Measurements from ENCODE around the gene NFATC2. TPM values are rescaled to one million over a fixed set of nuclear protein-coding genes. Genes with fewer than 3 reads are reported as not detected.

The NFATC2 gene
- total and polyA plus RNA-seq, 2 of the 8 experiments (the other 6 are each of a cell fraction or from before 2014, with no cell fraction given): 0.27 to 0.91 TPM

- Histone ChIP-seq H4K8ac (ENCODE audit: extremely low read depth, insufficient read depth, low read length) (no peak overlapping the region), H4K5ac (ENCODE audit: insufficient read length, low read depth, low read length) (no peak overlapping the region), H3K56ac (replicated peaks; ENCODE audit: insufficient read length, low read depth, low read length) (no peak overlapping the region), H3K4me1 (replicated peaks in 1 of 4; ENCODE audit: control insufficient read depth in 3 of 4, insufficient read depth in 4 of 4, low read length in 3 of 4) (peaks cover 0 to 3% (median under 1%) of the 10 kb centered on the region in 4 experiments; a peak in 1 of 7 replicates), H3K4me2 (ENCODE audit: insufficient read depth in 1 of 2, low read depth in 2 of 2, low read length in 2 of 2) (no peak overlapping the region), H3K9ac (replicated peaks in 1 of 4; ENCODE audit: extremely low read depth in 1 of 4, low read depth in 3 of 4, low read length in 3 of 4) (no peak overlapping the region), H3K27me3 (replicated peaks in 1 of 4; ENCODE audit: control insufficient read depth in 3 of 4, extremely low read depth in 1 of 4, insufficient read depth in 3 of 4, low read length in 3 of 4) (no peaks in the 10 kb centered on the region), H2BK20ac (ENCODE audit: low read length) (no peak overlapping the region), H4K20me1 (replicated peaks in 1 of 2; ENCODE audit: control insufficient read depth in 1 of 2, insufficient read depth in 2 of 2, low read length in 2 of 2) (no peaks in the 10 kb centered on the region), H3K23me2 (ENCODE audit: low read depth, low read length) (no peaks in the 10 kb centered on the region), H3K79me1 (ENCODE audit: low read depth, low read length) (no peaks in the 10 kb centered on the region), H3K4ac (replicated peaks; ENCODE audit: insufficient read length, low read depth, low read length) (no peak overlapping the region), H3K18ac (ENCODE audit: extremely low read depth, low read length) (no peak overlapping the region), H3K4me3 (ENCODE audit: extremely low read depth in 1 of 4, insufficient read depth in 2 of 4, low read depth in 3 of 4, low read length in 4 of 4) (no peak overlapping the region), H2BK15ac (ENCODE audit: low read length) (no peak overlapping the region), H3K23ac (ENCODE audit: insufficient read length) (no peak overlapping the region), H4K91ac (replicated peaks; ENCODE audit: insufficient read length, low read length) (no peak overlapping the region), H3K9me3 (ENCODE audit: insufficient read depth in 2 of 2, low read depth in 1 of 2, low read length in 1 of 2) (no peaks in the 10 kb centered on the region), H2BK120ac (replicated peaks; ENCODE audit: low read depth, low read length) (no peak overlapping the region), H3K14ac (ENCODE audit: insufficient read length) (no peak overlapping the region), H2BK12ac (ENCODE audit: low read depth, low read length) (no peak overlapping the region), H2BK5ac (ENCODE audit: low read depth, low read length) (no peak overlapping the region), H3K79me2 (ENCODE audit: control insufficient read depth in 1 of 2, insufficient read depth in 2 of 2, low read length in 2 of 2) (no peaks in the 10 kb centered on the region), H2AK5ac (ENCODE audit: low read depth, low read length) (no peak overlapping the region), H3K27ac (ENCODE audit: low read depth, low read length) (no peak overlapping the region), H3K36me3 (ENCODE audit: control insufficient read depth in 2 of 4, insufficient read depth in 4 of 4, low read length in 3 of 4) (no peaks in the 10 kb centered on the region), H2AFZ (ENCODE audit: low read length) (no peak overlapping the region)
- POLR2A ChIA-PET (ENCODE audit: partially characterized antibody): interaction anchor here (0.9 kb wide), 1 partner anchor 7 kb away, joined by 3 read pairs; no protein-coding TSS in a partner anchor
- 94% methylated on average over 1 of the region's 1 CpG; no CpG with 5 or more reads in 1 of the 2 experiments for WGBS, 2 experiments (ENCODE audit: extremely low coverage in 1 of 2, insufficient coverage in 1 of 2, insufficient read length in 1 of 2, insufficient replicate concordance in 2 of 2, low coverage in 1 of 2, low lambda C conversion rate in 2 of 2, missing lambda C conversion rate in 1 of 2)
- FAIRE-seq: no peak
- DNase-seq (ENCODE audit: low read depth in 1 of 2, low spot score in 2 of 2): no peak
- CTCF ChIA-PET (ENCODE audit: partially characterized antibody): interaction anchor here (0.6 to 2.1 kb wide), 5 partner anchors 9 to 119 kb away, joined by 3 to 6 read pairs (median 3); no protein-coding TSS in a partner anchor
- TF ChIP-seq BCL11A (IDR thresholded peaks at IDR 0.05; ENCODE audit: low read depth in 2 of 2, low read length in 2 of 2) (no peak), SP1 (IDR thresholded peaks at IDR 0.05; ENCODE audit: low read depth, low read length) (no peak), KDM1A (IDR thresholded peaks at IDR 0.05; ENCODE audit: borderline replicate concordance, low read length) (no peak), HDAC6 (IDR thresholded peaks at IDR 0.05; ENCODE audit: low read depth, low read length) (no peak), EP300 (IDR thresholded peaks at IDR 0.05; ENCODE audit: borderline replicate concordance in 1 of 2, low read depth in 2 of 2, low read length in 2 of 2) (no peak), RBBP5 (IDR thresholded peaks at IDR 0.05; ENCODE audit: borderline replicate concordance, low read depth, low read length) (no peak), ATF2 (IDR thresholded peaks at IDR 0.05; ENCODE audit: low read length) (no peak), USF2 (IDR thresholded peaks at IDR 0.05; ENCODE audit: low read length) (no peak), RAD21 (IDR thresholded peaks at IDR 0.05 in 1 of 2, conservative IDR thresholded peaks at IDR 0.05 in 1 of 2; ENCODE audit: low read depth in 2 of 2, low read length in 2 of 2) (no peak), TAF1 (IDR thresholded peaks at IDR 0.05; ENCODE audit: low read depth, low read length) (no peak), SRF (IDR thresholded peaks at IDR 0.05; ENCODE audit: low read depth, low read length) (no peak)
These were observed 41.6 kb downstream of the NFATC2 start for GRCh38 chr20:51500936-51501335.
